K562 (cell line): ENCODE measurements around the gene DGUOK. TPM values are rescaled to one million over a fixed set of nuclear protein-coding genes. Genes with fewer than 3 reads are reported as not detected.

ENCODE experiments used
- ATAC-seq: fragments of 200-7000 bp; cut with Tn5 transposase; 3 replicates; pipeline ENCODE4 v1.9.1; 2020; ENCODE audit warnings: moderate library complexity
- BruUV-seq: library from RNA; stranded (reverse); fragments of 400-500 nt; replicated peaks from 2 replicates; lab custom pipeline; 2021; lab: Mats Ljungman, UMichigan
- CTCF ChIA-PET: fragments of 300-600 bp; formaldehyde crosslinking; extraction: SDS; loops from one replicate; lab custom pipeline; 2021; ENCODE audit warnings: low intra/inter-chr PET ratio; lab: Yijun Ruan, JAX
- POLR2A ChIA-PET: fragments of 300-600, 350-650 bp; sonication (Branson Sonifier 250); formaldehyde crosslinking; extraction: SDS; loops from one replicate; lab custom pipeline; 2021; ENCODE audit warnings: antibody characterized with exemption, inconsistent platforms; lab: Yijun Ruan, JAX
- DNase-seq, 4 experiments: peaks; one replicate each; pipeline versions ENCODE4 v3.0.0 to v3.0.0-alpha.2; 2011 to 2018; ENCODE audit warnings: low spot score in 3 of 4, mixed read lengths in 3 of 4; ENCODE audit errors: extremely low read depth in 1 of 4
- FAIRE-seq: peaks from 2 replicates; lab custom pipeline; 2011; peaks lifted over from hg19 to GRCh38; lab: Jason Lieb, UNC
- H2AFZ ChIP-seq: 2 replicates; pipeline ENCODE4 v1.6.0; 2011; ENCODE audit warnings: low read depth, low read length, control low read depth, inconsistent platforms
- H3K27ac ChIP-seq: fragments of 200-600 bp; 3 replicates; pipeline ENCODE4 v1.8.0; 2011; ENCODE audit warnings: low read depth, mild to moderate bottlenecking, control low read depth, inconsistent platforms, low read length, moderate library complexity, mixed read lengths; ENCODE audit errors: extremely low read depth
- H3K27me3 ChIP-seq, 2 experiments: fragments of 300-600 bp in 1 of 2; 2 replicates in 1 of 2; 3 replicates in 1 of 2; pipeline versions ENCODE4 v1.6.0 to v1.8.0; 2011; ENCODE audit warnings: inconsistent platforms in 2 of 2, low read length in 2 of 2, mild to moderate bottlenecking in 1 of 2, mixed read lengths in 1 of 2, moderate library complexity in 1 of 2; ENCODE audit not compliant: control insufficient read depth in 2 of 2, insufficient read depth in 2 of 2
- H3K36me3 ChIP-seq: fragments of 300-600 bp; 3 replicates; pipeline ENCODE4 v1.8.0; 2011; ENCODE audit warnings: mild to moderate bottlenecking, low read length, inconsistent platforms; ENCODE audit not compliant: control insufficient read depth, insufficient read depth
- H3K4me1 ChIP-seq, 2 experiments: fragments of 200-600 bp in 1 of 2; replicated peaks in 1 of 2; 2 replicates in 1 of 2; 3 replicates in 1 of 2; pipeline versions ENCODE4 v1.5.1 to v1.8.0; 2011; ENCODE audit warnings: inconsistent platforms in 2 of 2, low read length in 2 of 2, mild to moderate bottlenecking in 1 of 2, mixed read lengths in 1 of 2, moderate library complexity in 1 of 2; ENCODE audit not compliant: control insufficient read depth in 2 of 2, insufficient read depth in 2 of 2
- H3K4me2 ChIP-seq: 2 replicates; pipeline ENCODE4 v1.6.1; 2011; ENCODE audit warnings: low read length, control low read depth, inconsistent platforms, mixed read lengths; ENCODE audit not compliant: insufficient read depth
- H3K4me3 ChIP-seq: fragments of 200-600 bp; sonication (generic), shearing (Covaris generic); 2 replicates; pipeline ENCODE4 v1.5.1; 2016; ENCODE audit warnings: control low read depth, inconsistent platforms
- H3K79me2 ChIP-seq: fragments of 200-600 bp; 3 replicates; pipeline ENCODE4 v1.8.0; 2011; ENCODE audit warnings: low read length, inconsistent platforms; ENCODE audit not compliant: control insufficient read depth, insufficient read depth
- H3K9ac ChIP-seq, 2 experiments: 2 replicates each; pipeline versions ENCODE4 v1.6.0 to v1.6.1; 2011; ENCODE audit warnings: low read depth in 2 of 2, low read length in 2 of 2, control low read depth in 1 of 2, inconsistent platforms in 1 of 2, mild to moderate bottlenecking in 1 of 2, mixed read lengths in 1 of 2; ENCODE audit not compliant: insufficient read depth in 1 of 2
- H3K9me1 ChIP-seq: one replicate; pipeline ENCODE4 v1.6.0; 2011; ENCODE audit warnings: inconsistent platforms, mild to moderate bottlenecking, low read length, moderate library complexity; ENCODE audit not compliant: control insufficient read depth, insufficient read depth
- H3K9me3 ChIP-seq: replicated peaks from 2 replicates; pipeline ENCODE4 v1.5.1; 2011; ENCODE audit warnings: low read depth, low read length, inconsistent platforms; ENCODE audit not compliant: control insufficient read depth, insufficient read depth
- H4K20me1 ChIP-seq: replicated peaks from 2 replicates; pipeline ENCODE4 v1.6.1; 2011; ENCODE audit warnings: low read length, inconsistent platforms, mixed read lengths; ENCODE audit not compliant: control insufficient read depth, insufficient read depth
- ARID3A ChIP-seq: IDR thresholded peaks from 2 replicates; pipeline ENCODE4 v1.6.1; 2012; ENCODE audit warnings: low read depth, low read length, improper control_type of control experiment, borderline replicate concordance
- CTCF ChIP-seq, 3 experiments: IDR thresholded peaks in 2 of 3; conservative IDR thresholded peaks in 1 of 3; 2 replicates each; pipeline ENCODE4 v1.5.1; 2011 to 2012; ENCODE audit warnings: low read length in 3 of 3, mild to moderate bottlenecking in 3 of 3, control low read depth in 2 of 3, improper control_type of control experiment in 1 of 3, inconsistent platforms in 1 of 3, low read depth in 1 of 3, mixed read lengths in 1 of 3, moderate library complexity in 1 of 3; ENCODE audit not compliant: insufficient read depth in 2 of 3
- GMEB1 ChIP-seq: fragments of 250-450 bp; sonication (Bioruptor Pico); IDR thresholded peaks from 2 replicates; pipeline ENCODE4 v1.4.0; 2020; ENCODE audit warnings: mild to moderate bottlenecking
- HDGF ChIP-seq: fragments of 450-650 bp; IDR thresholded peaks from 2 replicates; pipeline ENCODE4 v1.6.1; 2016
- MAZ ChIP-seq, 2 experiments: fragments of 450-650 bp in 1 of 2; sonication (generic) in 1 of 2; formaldehyde crosslinking; IDR thresholded peaks in 1 of 2; conservative IDR thresholded peaks in 1 of 2; 2 replicates each; pipeline versions ENCODE4 v1.4.0 to v1.5.0; 2020; ENCODE audit warnings: mild to moderate bottlenecking in 1 of 2, missing genetic modification reagents in 1 of 2
- NBN ChIP-seq: fragments of 450-650 bp; IDR thresholded peaks from 2 replicates; pipeline ENCODE4 v1.6.1; 2016; ENCODE audit warnings: low read depth, mild to moderate bottlenecking
- POLR2G ChIP-seq: fragments of 200-400 bp; formaldehyde crosslinking; IDR thresholded peaks from 2 replicates; pipeline ENCODE4 v1.6.1; 2017; ENCODE audit warnings: low read depth, mild to moderate bottlenecking, antibody characterized with exemption, low read length, moderate library complexity
- ZBTB7A ChIP-seq: IDR thresholded peaks from 2 replicates; pipeline ENCODE4 v1.6.1; 2011; ENCODE audit warnings: low read depth, mild to moderate bottlenecking, low read length, moderate library complexity, borderline replicate concordance; ENCODE audit not compliant: control insufficient read depth
- WGBS: fragments of 100-300 bp; shearing (Covaris generic); methylation state at CpG from one replicate; pipeline ENCODE4 v1.1.6; 2016; ENCODE audit warnings: low coverage, mixed read lengths; ENCODE audit not compliant: insufficient coverage; ENCODE audit errors: missing lambda C conversion rate; 5-methylcytosine and 5-hydroxymethylcytosine counted together
- in situ Hi-C: fragments of 300-500 bp; cut with MboI; formaldehyde crosslinking; loops from 4 replicates; pipeline ENCODE4 v1.15.0; 2018; ENCODE audit warnings: inconsistent platforms, mixed read lengths
- intact Hi-C: fragments of 100-400 bp; cut with micrococcal nuclease; formaldehyde crosslinking; loops from 2 replicates; pipeline ENCODE4 v1.14.2; 2022
- polyA plus RNA-seq, 8 experiments: library from polyadenylated mRNA; depleted of rRNA in 4 of 8; stranded (reverse) in 5 of 8; unstranded in 3 of 8; fragments of >200 nt; fragmentation: Nextera tagmentation in 2 of 8; fragmentation: Illumina TruSeq in 1 of 8; extraction: Ambion mirVana in 2 of 8; extraction: Trizol in 1 of 8; gene quantifications; 2 replicates each; pipeline versions ENCODE4 v1.2.1 to v1.2.3, GENCODE V29; 2011 to 2014; ENCODE audit warnings: inconsistent platforms in 1 of 8, missing spikeins in 1 of 8
- total RNA-seq, 7 experiments: library from RNA; depleted of rRNA in 6 of 7; stranded (reverse); fragments of >200 nt in 6 of 7; fragmentation: Illumina TruSeq in 2 of 7; extraction: Trizol in 2 of 7; gene quantifications; 2 replicates each; pipeline versions ENCODE4 v1.2.1 to v1.2.3, GENCODE V29; 2011 to 2021; ENCODE audit warnings: low replicate concordance in 1 of 7
- TF ChIP-seq, protein P1 (sequence below): fragments of 450-650 bp; IDR thresholded peaks from 2 replicates; pipeline ENCODE4 v1.6.1; 2016

Gene DGUOK
- total and polyA plus RNA-seq, 9 of the 15 experiments (the other 6 are each of a cell fraction or from before 2014, with no cell fraction given) = 67.0 to 288 (median 126) TPM

DNA sequence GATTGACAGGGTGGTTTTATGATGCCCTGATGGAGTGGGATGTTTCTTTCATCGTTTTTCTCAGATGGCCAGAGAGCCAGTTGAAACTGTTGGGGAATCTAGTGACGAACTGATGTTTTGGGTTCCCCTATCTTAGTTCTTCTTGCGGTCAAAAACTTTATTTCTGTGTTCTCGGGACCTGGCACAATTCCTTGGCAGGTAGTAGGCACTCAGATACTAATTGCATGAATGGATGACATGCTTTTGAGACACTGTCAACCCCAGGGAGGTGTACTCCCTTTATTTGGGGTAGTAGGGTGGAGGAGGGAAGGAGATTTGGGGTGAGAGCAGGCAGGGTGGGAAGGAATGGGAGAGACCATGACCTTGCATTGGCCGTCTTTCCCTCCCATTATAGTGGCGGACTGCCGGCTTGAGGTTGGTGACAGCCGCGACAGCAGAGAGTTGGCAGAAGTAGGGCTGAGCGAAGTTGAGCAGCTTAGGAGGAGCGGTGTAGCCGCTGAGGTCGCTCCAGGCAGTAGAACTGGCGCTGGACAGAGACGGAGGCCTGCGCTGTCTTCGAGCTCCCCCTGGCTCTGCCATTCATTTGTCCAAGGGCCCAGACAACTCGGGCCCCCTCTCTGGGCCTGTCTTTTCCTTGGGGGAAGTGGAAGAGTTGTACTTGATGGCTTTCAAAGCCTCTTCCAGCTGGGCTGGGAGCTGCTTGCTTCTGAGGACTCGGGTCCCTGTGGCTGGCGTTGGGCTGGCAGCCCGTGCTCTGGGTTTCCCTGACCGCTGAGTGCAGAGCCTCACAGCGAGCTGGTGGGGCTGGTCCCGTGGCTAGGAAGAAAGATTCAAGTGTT lies 60.6 kb downstream of the DGUOK start:
- Histone ChIP-seq H3K36me3 (peaks cover 44% of the 10 kb centered on the region), H3K9me1 (peaks cover 6% of the 10 kb centered on the region), H4K20me1 (peaks cover 24% of the 10 kb centered on the region; the same call in 1 of the 2 replicates), H3K4me3 (peak overlapping the region; percentile 38), H3K4me1 (peaks cover 48 to 49% of the 10 kb centered on the region in 2 experiments), H2AFZ (peak overlapping the region; percentile 43), H3K27me3 (no peaks in the 10 kb centered on the region), H3K9ac (peak overlapping the region; percentile 64 to 95), H3K4me2 (peak overlapping the region; percentile 79), H3K27ac (no peak overlapping the region; the same call in 2 of the 3 replicates), H3K9me3 (no peaks in the 10 kb centered on the region), H3K79me2 (peaks cover 67% of the 10 kb centered on the region)
- CTCF ChIA-PET = interaction anchor here (0.7 to 1.1 kb wide), 6 partner anchors 11 to 166 kb away, joined by 3 to 4 read pairs (median 4); no protein-coding TSS in a partner anchor
- POLR2A ChIA-PET = interaction anchor here (0.7 to 4.9 kb wide), 15 partner anchors 10 to 191 kb away, joined by 3 to 23 read pairs (median 4); partner anchors contain the start of genes DGUOK and MOB1A
- no peak for FAIRE-seq
- 8% methylated on average over 24 of the region's 24 CpGs for whole genome bisulfite sequencing
- BruUV-seq = no TSS peak
- ATAC-seq = peak; percentile 84
- peak in 2 of 4 experiments; percentile 67 to 78 for DNase-seq
- in situ Hi-C loops = no loop called here
- intact Hi-C loops = loop anchor here (1.0 to 10.0 kb wide), 3 partner anchors 66 to 163 kb away; partner anchors contain the start of gene STAMBP
- TF ChIP-seq MAZ (CRISPR knock-in tag; conservative IDR thresholded peaks at IDR 0.05 in 1 of 2, IDR thresholded peaks at IDR 0.05 in 1 of 2) (peak; percentile 14 to 36; a peak in 2 of 4 replicates), GMEB1 (no peak), ARID3A (no peak), CTCF (IDR thresholded peaks at IDR 0.05 in 2 of 3, conservative IDR thresholded peaks at IDR 0.05 in 1 of 3; ENCODE audit: insufficient read depth in 2 of 3, low read depth in 1 of 3, low read length in 3 of 3) (peak; percentile 74 to 88 (median 85)), ZBTB7A (peak; percentile 26; the same call in 1 of the 2 replicates), POLR2G (peak; percentile 29; the same call in 1 of the 2 replicates), HDGF (0 out of 2 replicates have a peak, but pooled peaks have one; percentile 78), NBN (no peak)
- TF ChIP-seq, protein P1, sequence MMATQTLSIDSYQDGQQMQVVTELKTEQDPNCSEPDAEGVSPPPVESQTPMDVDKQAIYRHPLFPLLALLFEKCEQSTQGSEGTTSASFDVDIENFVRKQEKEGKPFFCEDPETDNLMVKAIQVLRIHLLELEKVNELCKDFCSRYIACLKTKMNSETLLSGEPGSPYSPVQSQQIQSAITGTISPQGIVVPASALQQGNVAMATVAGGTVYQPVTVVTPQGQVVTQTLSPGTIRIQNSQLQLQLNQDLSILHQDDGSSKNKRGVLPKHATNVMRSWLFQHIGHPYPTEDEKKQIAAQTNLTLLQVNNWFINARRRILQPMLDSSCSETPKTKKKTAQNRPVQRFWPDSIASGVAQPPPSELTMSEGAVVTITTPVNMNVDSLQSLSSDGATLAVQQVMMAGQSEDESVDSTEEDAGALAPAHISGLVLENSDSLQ = peak; percentile 45
